Activated T-cell treated with anti-CD3 and anti-CD28 coated beads, Interleukin-2, amount 50 U/mL, for 48 hours (primary cell): Measurements from ENCODE around the gene FBN1.

Source experiments
- DNase-seq, 2 experiments: peaks; one replicate each; pipeline ENCODE4 v3.0.0-alpha.2; 2020

The FBN1 gene

DNA sequence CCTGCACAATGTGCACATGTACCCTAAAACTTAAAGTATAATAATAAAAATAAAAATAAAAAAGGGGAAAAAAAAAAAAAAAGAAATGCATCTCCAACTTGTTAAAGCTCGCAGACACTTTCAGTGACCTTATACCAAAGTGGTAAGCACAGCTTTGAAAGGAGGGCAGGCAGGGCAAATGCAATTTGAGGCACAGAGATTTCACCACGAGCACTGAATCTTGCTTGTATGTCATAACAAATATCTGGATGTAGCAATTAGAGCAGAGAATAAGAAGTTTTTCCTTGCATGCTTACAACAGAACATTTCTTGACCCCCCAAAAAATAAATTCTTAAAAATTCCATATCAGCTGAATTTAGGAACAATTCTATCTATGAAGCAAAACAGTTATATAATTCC, 66.5 kb downstream of the FBN1 start:
- no peak for DNase-seq

GRCh38 chr15:48577469-48577868, 68.0 kb downstream of the FBN1 start:
- DNase-seq, result no peak

DNA sequence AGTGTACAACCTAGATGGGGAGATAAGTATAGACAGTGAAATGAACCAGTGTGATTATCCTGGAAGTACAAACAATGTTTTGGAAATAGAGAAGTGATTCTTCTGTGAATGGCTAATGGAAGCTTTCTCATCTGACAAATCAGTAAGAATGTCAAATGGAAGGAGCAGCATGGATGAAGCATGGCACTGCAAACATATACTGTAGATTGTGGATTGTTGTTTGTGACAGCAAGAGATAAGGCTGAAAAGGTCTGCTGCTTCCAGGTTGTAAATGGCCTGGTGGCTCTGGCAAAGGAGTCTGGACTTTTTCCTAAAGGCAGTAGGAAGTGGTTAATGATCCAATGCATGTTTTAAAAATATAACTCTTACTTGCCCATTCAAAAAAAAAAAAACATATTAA, 71.3 kb downstream of the FBN1 start:
- DNase-seq, result no peak

DNA sequence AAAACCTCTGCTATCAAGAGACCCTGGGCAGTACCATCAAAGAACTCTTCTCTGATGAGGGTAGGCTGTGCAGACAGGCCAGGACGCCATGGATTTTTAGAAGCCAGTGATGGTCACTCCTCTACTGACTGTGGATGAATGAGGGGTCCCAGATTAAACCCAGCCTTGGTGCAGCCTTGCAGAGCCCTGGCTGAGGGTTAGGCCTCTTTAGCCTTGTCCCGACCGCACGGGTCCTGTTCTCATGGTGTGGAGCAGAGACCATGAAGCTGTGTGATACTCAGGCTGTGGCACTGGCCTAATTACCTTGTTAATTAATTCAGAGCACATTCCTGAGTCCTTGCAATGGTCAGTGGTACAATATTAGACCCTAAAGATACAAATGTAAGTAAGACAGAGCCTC, 71.7 kb downstream of the FBN1 start:
- DNase-seq, result no peak

DNA sequence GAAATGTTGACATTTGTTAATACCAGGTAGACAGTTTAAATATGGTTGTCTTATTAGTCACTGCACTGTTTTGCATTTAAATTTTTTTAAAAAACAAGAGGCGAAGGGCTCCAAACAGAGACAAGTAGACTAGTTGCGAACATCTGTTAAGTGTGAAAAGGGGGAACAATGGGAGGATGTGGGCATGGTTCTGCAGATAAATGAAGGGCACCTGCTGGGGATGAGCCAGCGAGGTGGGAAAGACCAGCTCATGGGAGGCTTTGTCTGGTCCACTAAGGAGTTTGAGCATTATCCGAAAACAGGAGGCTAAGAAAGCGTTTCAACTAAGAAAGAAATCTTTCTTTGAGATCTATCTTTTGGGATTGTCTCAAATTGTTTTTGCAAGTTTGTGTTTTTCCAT, 72.7 kb downstream of the FBN1 start:
- no peak for DNase-seq

GRCh38 chr15:48571510-48571909, 74.0 kb downstream of the FBN1 start:
- no peak for DNase-seq

GRCh38 chr15:48570822-48571221, 74.7 kb downstream of the FBN1 start:
- no peak for DNase-seq

GRCh38 chr15:48569591-48570302, 75.8 kb downstream of the FBN1 start:
- DNase-seq, result no peak

- DNase-seq, result no peak
These were observed 78.8 kb downstream of the FBN1 start for GRCh38 chr15:48566668-48567067.

GRCh38 chr15:48565560-48566482, 79.7 kb downstream of the FBN1 start:
- no peak for DNase-seq

DNA sequence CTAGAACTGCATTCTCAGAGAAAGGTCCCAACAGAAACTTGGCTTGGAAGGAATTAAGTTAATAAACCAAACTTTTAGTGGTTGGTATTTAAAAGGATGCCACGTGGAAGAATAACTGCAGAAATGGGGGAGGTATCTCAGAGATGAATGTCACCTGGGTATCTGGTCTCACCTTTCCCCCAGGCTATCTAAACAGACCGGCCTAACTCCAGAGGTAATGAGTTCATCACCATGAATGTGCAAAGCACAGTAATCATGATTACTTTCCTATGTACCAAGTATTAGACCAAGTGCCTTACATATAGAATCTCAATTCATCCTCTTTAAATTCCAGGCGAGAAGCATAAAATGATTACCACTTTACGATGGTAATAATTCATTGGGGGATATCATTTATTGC, 80.8 kb downstream of the FBN1 start:
- DNase-seq, result no peak

DNA sequence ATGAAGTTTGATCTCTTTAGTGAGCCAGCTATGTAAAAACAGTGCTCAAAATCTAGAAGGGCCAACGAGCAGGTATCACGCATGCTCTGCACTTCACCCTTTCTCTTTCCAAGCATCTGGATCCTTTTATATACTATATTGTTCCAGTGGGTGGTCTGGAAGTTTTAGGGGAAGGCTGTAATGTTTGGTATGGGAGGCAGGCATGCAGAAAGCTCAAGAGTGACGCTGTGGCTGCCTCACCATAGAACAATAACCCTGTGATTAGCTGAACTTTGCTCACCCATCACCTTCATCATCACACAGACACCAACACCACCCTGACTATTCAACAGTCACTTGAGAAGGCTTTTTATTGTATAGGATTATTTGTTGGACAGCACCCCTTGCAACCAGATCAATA, 81.6 kb downstream of the FBN1 start:
- DNase-seq, result no peak

GRCh38 chr15:48560321-48561051, 85.0 kb downstream of the FBN1 start:
- no peak for DNase-seq

DNA sequence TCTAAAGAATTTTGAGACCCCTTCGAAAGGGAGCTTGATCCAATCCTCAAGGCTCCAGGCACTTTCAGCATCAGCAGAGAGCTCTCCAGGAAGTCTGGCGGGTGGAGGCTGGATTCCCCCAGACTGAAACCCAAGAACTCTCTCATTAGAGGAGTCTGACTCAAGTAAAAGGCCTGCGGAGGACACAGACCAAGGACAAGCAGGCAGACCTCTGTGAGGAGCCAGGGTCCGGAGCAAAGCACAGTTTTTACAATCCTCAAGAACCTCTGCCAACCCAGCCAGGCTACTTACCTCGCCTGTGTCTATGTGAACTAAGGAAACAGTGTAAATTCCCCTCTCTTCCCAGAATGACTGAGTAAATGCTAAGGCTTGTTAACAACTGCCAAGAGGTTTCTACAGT, 86.2 kb downstream of the FBN1 start:
- no peak for DNase-seq

DNA sequence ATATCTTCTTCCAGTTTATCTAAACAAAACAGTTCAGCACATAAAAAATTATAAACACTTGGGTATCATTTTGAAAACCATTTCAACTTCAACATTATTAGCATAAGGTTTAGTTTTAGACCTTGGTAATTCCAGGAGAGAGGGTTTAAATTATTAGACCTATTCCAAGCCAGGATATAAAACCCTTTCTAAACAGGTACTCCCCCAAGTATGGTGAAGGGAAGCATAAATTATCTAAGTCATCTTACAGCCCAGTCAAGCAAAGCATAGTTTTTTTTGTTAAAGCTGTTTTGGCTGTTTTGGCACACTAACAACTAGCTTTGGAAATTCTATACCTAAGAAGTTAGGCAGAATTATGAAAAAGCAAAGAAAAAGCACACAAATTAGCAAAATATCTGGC, 87.3 kb downstream of the FBN1 start:
- DNase-seq, result no peak

GRCh38 chr15:48557335-48557734, 88.2 kb downstream of the FBN1 start:
- DNase-seq, result no peak

- no peak for DNase-seq
These were observed 89.2 kb downstream of the FBN1 start for GRCh38 chr15:48556159-48556897.

- DNase-seq, result no peak
These were observed 90.1 kb downstream of the FBN1 start for GRCh38 chr15:48555241-48555881.

DNA sequence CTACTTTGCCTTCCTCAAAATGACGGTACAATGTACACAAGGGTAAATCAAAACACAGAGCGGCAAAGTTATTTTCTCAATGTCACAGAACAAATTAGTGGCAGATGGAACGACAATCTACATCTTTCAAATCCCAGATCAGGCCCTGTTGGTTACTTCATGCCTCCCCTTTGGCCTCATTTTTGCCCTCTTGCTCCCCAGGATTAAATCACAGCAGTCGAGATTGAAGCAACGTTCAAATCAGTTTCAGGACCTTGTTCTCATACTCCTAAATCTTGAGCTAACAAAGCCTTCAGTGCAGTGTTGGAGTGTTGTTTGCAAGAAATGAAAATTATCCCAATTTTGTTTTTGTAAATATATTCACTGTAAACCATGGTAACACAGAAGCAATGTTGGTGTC, 91.4 kb downstream of the FBN1 start:
- no peak for DNase-seq

- DNase-seq, result no peak
These were observed 92.0 kb downstream of the FBN1 start for GRCh38 chr15:48553559-48553958.

GRCh38 chr15:48550822-48551525, 94.5 kb downstream of the FBN1 start:
- DNase-seq, result no peak

- DNase-seq, result no peak
These were observed 97.1 kb downstream of the FBN1 start for GRCh38 chr15:48548455-48548854.
